Caco-2 (cell line): ENCODE data around the gene SZRD1. TPM values are rescaled to one million over a fixed set of nuclear protein-coding genes. Genes with fewer than 3 reads are reported as not detected.

Experiments used
- BruUV-seq: library from RNA; stranded (reverse); fragments of 400-500 nt; replicated peaks from 2 replicates; lab custom pipeline; 2021; lab: Mats Ljungman, UMichigan
- CTCF ChIA-PET: fragments of 300-600 bp; sonication (Branson Sonifier 250); formaldehyde crosslinking; loops from one replicate; lab custom pipeline; 2022; ENCODE audit warnings: antibody characterized with exemption; lab: Charles Lee
- POLR2A ChIA-PET: fragments of 300-600 bp; sonication (Branson Sonifier 250); formaldehyde crosslinking; loops from one replicate; lab custom pipeline; 2022; ENCODE audit warnings: antibody characterized with exemption; lab: Charles Lee
- DNase-seq, 2 experiments: peaks; one replicate each; pipeline versions ENCODE4 v3.0.0 to v3.0.0-alpha.2; 2020 to 2022
- H3K27me3 ChIP-seq: replicated peaks from 2 replicates; pipeline ENCODE4 v1.6.0; 2011; ENCODE audit warnings: low read length; ENCODE audit not compliant: control insufficient read depth, insufficient read depth
- H3K36me3 ChIP-seq: 2 replicates; pipeline ENCODE4 v1.5.1; 2011; ENCODE audit warnings: low read length; ENCODE audit not compliant: control insufficient read depth, insufficient read depth
- H3K4me1 ChIP-seq: fragments of 250-450 bp; sonication (Bioruptor Pico); 2 replicates; pipeline ENCODE4 v1.5.1; 2020; ENCODE audit warnings: mild to moderate bottlenecking
- H3K4me3 ChIP-seq: 2 replicates; pipeline ENCODE4 v1.5.1; 2011; ENCODE audit warnings: low read depth, mild to moderate bottlenecking, control low read depth, low read length
- H3K9me3 ChIP-seq: fragments of 250-450 bp; sonication (Bioruptor Pico); 2 replicates; pipeline ENCODE4 v1.5.1; 2020; ENCODE audit warnings: mild to moderate bottlenecking, moderate library complexity
- H3K27ac Mint-ChIP-seq: one replicate; pipeline ENCODE4 v1.8.0; 2022; ENCODE audit warnings: mixed read lengths; ENCODE audit not compliant: unreplicated experiment
- H3K27me3 Mint-ChIP-seq: one replicate; pipeline ENCODE4 v1.8.0; 2022; ENCODE audit warnings: mixed read lengths; ENCODE audit not compliant: insufficient read depth, unreplicated experiment
- H3K36me3 Mint-ChIP-seq: one replicate; pipeline ENCODE4 v1.8.0; 2022; ENCODE audit warnings: mild to moderate bottlenecking, mixed read lengths; ENCODE audit not compliant: insufficient read depth, unreplicated experiment
- H3K4me1 Mint-ChIP-seq: one replicate; pipeline ENCODE4 v1.8.0; 2022; ENCODE audit warnings: low read depth, mixed read lengths; ENCODE audit not compliant: unreplicated experiment
- H3K4me3 Mint-ChIP-seq: one replicate; pipeline ENCODE4 v1.8.0; 2022; ENCODE audit warnings: mild to moderate bottlenecking, moderate library complexity, mixed read lengths; ENCODE audit not compliant: unreplicated experiment
- H3K9me3 Mint-ChIP-seq: one replicate; pipeline ENCODE4 v1.8.0; 2022; ENCODE audit warnings: mixed read lengths; ENCODE audit not compliant: unreplicated experiment
- CTCF ChIP-seq, 2 experiments: fragments of 200-600 bp in 1 of 2; IDR thresholded peaks; 1 replicate in 1 of 2; 2 replicates in 1 of 2; pipeline versions ENCODE4 v1.5.1 to v1.8.0; 2011 to 2022; ENCODE audit warnings: antibody characterized with exemption in 1 of 2, control low read depth in 1 of 2, inconsistent platforms in 1 of 2, low read depth in 1 of 2, low read length in 1 of 2, mild to moderate bottlenecking in 1 of 2, moderate library complexity in 1 of 2; ENCODE audit not compliant: insufficient read depth in 1 of 2, severe bottlenecking in 1 of 2, unreplicated experiment in 1 of 2
- intact Hi-C: fragments of 100-400 bp; cut with micrococcal nuclease; formaldehyde crosslinking; loops from one replicate; pipeline ENCODE4 v1.10.0; 2022; ENCODE audit not compliant: unreplicated experiment
- total RNA-seq: library from RNA; stranded (reverse); gene quantifications from 2 replicates; pipeline ENCODE4 v1.2.3, GENCODE V29; 2022

SZRD1 gene
- total RNA-seq, 1 experiment from 2014 or later: 93.8 TPM

DNA sequence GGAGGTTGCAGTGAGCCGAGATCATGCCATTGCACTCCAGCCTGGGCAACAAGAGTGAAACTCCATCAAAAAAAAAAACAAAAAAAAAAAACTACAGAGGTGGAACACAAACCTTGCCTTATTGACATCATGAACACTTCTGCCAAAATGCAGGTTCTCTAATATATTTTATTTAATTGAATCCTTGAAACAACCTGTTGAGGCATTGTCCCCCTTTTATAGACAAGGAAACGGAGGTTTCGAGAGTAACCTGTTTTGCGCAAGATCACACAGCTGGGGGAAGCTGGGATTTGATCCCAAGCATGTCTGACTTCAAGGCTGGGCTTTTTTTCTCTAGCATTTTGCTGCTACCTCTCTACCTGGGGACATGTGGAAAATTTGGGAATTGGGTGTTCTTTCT, 2.8 kb downstream of the SZRD1 start:
- ChIA-PET CTCF (no interaction called here), POLR2A (no interaction called here)
- DNase-seq: no peak
- H3K4me1 Mint-ChIP-seq: peaks cover 15% of the 10 kb centered on the region
- no peaks in the 10 kb centered on the region for H3K9me3 Mint-ChIP-seq
- no TSS peak for BruUV-seq
- no peaks in the 10 kb centered on the region for H3K27me3 ChIP-seq
- no peaks in the 10 kb centered on the region for H3K9me3 ChIP-seq
- H3K4me3 ChIP-seq: no peak overlapping the region
- peaks cover 39% of the 10 kb centered on the region for H3K36me3 Mint-ChIP-seq
- no peak for TF ChIP-seq CTCF (IDR thresholded peaks at IDR 0.05; ENCODE audit: insufficient read depth in 1 of 2, low read depth in 1 of 2, low read length in 1 of 2, severe bottlenecking in 1 of 2, unreplicated experiment in 1 of 2)
- intact Hi-C loops: loop anchor here (5.0 to 10.0 kb wide), 2 partner anchors 295 to 843 kb away; partner anchors contain the start of genes DNAJC16 and FAM131C
- no peaks in the 10 kb centered on the region for H3K27me3 Mint-ChIP-seq
- no peaks in the 10 kb centered on the region for H3K36me3 ChIP-seq
- H3K4me1 ChIP-seq: peaks cover 23% of the 10 kb centered on the region
- no peak overlapping the region for H3K4me3 Mint-ChIP-seq
- no peak overlapping the region for H3K27ac Mint-ChIP-seq

GRCh38 chr1:16371725-16372124, 4.7 kb downstream of the SZRD1 start:
- Mint-ChIP-seq H3K36me3 (peaks cover 39% of the 10 kb centered on the region), H3K4me1 (peaks cover 15% of the 10 kb centered on the region), H3K27ac (no peak overlapping the region), H3K4me3 (no peak overlapping the region), H3K27me3 (no peaks in the 10 kb centered on the region), H3K9me3 (no peaks in the 10 kb centered on the region)
- ChIA-PET CTCF (no interaction called here), POLR2A (no interaction called here)
- Histone ChIP-seq H3K27me3 (no peaks in the 10 kb centered on the region), H3K9me3 (no peaks in the 10 kb centered on the region), H3K36me3 (no peaks in the 10 kb centered on the region), H3K4me3 (no peak overlapping the region), H3K4me1 (peaks cover 23% of the 10 kb centered on the region)
- no TSS peak for BruUV-seq
- intact Hi-C loops: no loop called here
- no peak for TF ChIP-seq CTCF (IDR thresholded peaks at IDR 0.05; ENCODE audit: insufficient read depth in 1 of 2, low read depth in 1 of 2, low read length in 1 of 2, severe bottlenecking in 1 of 2, unreplicated experiment in 1 of 2)
- no peak for DNase-seq

GRCh38 chr1:16372535-16373285, 5.7 kb downstream of the SZRD1 start:
- peaks cover 29% of the 10 kb centered on the region for H3K36me3 Mint-ChIP-seq
- no peaks in the 10 kb centered on the region for H3K9me3 Mint-ChIP-seq
- no TSS peak for BruUV-seq
- peaks cover 23% of the 10 kb centered on the region for H3K4me1 ChIP-seq
- TF ChIP-seq CTCF (IDR thresholded peaks at IDR 0.05; ENCODE audit: insufficient read depth in 1 of 2, low read depth in 1 of 2, low read length in 1 of 2, severe bottlenecking in 1 of 2, unreplicated experiment in 1 of 2): no peak
- no peaks in the 10 kb centered on the region for H3K9me3 ChIP-seq
- peaks cover 15% of the 10 kb centered on the region for H3K4me1 Mint-ChIP-seq
- DNase-seq: peak in 1 of 2 experiments; percentile 17
- CTCF ChIA-PET: no interaction called here
- POLR2A ChIA-PET: no interaction called here
- no peaks in the 10 kb centered on the region for H3K27me3 ChIP-seq
- peak overlapping the region; percentile 32 for H3K4me3 Mint-ChIP-seq
- intact Hi-C loops: no loop called here
- H3K27me3 Mint-ChIP-seq: no peaks in the 10 kb centered on the region
- H3K27ac Mint-ChIP-seq: peak overlapping the region; percentile 59
- H3K36me3 ChIP-seq: no peaks in the 10 kb centered on the region
- no peak overlapping the region for H3K4me3 ChIP-seq
